IPS-18a (cell line): Measurements from ENCODE around the gene TRIM36.

Experiments used
- H3K27ac ChIP-seq: one replicate; pipeline ENCODE4 v1.5.1; 2013; ENCODE audit warnings: low read length
- H3K27me3 ChIP-seq: one replicate; pipeline ENCODE4 v1.6.1; 2013; ENCODE audit warnings: mild to moderate bottlenecking, low read length; ENCODE audit not compliant: control insufficient read depth, insufficient read depth
- H3K36me3 ChIP-seq: one replicate; pipeline ENCODE4 v1.6.1; 2013; ENCODE audit warnings: low read depth, low read length; ENCODE audit not compliant: control insufficient read depth
- H3K4me1 ChIP-seq: one replicate; pipeline ENCODE4 v1.6.1; 2013; ENCODE audit warnings: low read depth, low read length; ENCODE audit not compliant: control insufficient read depth
- H3K4me3 ChIP-seq: one replicate; pipeline ENCODE4 v1.5.1; 2013; ENCODE audit warnings: low read length
- H3K9ac ChIP-seq: one replicate; pipeline ENCODE4 v1.6.1; 2013; ENCODE audit warnings: mild to moderate bottlenecking, low read length, moderate library complexity
- H3K9me3 ChIP-seq: one replicate; pipeline ENCODE4 v1.6.1; 2013; ENCODE audit warnings: low read depth, low read length; ENCODE audit not compliant: control insufficient read depth

The TRIM36 gene

GRCh38 chr5:115184770-115185169, 15.1 kb upstream of the TRIM36 start:
- H3K9ac ChIP-seq, result no peak overlapping the region

DNA sequence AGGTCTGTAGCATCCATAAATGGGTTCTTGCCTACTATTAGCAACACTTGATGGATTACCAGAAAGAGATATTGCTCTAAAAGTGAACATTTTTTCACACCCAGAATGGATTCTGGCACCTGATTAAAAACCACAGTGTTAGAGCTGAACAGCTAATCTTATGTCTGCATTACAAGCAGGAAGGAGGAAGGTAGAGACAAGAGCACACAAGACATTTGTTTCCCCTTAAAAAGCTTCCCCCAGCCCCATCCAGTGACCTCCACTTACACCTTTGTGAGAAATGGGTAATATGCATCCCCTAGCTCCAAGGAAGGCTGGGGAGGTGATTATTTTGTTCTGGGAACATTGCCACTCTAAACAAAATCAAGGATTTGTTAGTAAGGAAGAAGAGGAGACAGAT, 12.0 kb upstream of the TRIM36 start:
- Histone ChIP-seq H3K27ac (no peak overlapping the region), H3K9ac (no peak overlapping the region), H3K27me3 (peaks cover 65% of the 10 kb centered on the region)

More at GRCh38 chr5:115184770-115185169, 15.1 kb upstream of the TRIM36 start:
- no peaks in the 10 kb centered on the region for H3K36me3 ChIP-seq
- H3K4me3 ChIP-seq, result no peak overlapping the region
- peaks cover 35% of the 10 kb centered on the region for H3K27me3 ChIP-seq
- no peak overlapping the region for H3K27ac ChIP-seq
- no peaks in the 10 kb centered on the region for H3K9me3 ChIP-seq
- H3K4me1 ChIP-seq, result peaks cover 4% of the 10 kb centered on the region

DNA sequence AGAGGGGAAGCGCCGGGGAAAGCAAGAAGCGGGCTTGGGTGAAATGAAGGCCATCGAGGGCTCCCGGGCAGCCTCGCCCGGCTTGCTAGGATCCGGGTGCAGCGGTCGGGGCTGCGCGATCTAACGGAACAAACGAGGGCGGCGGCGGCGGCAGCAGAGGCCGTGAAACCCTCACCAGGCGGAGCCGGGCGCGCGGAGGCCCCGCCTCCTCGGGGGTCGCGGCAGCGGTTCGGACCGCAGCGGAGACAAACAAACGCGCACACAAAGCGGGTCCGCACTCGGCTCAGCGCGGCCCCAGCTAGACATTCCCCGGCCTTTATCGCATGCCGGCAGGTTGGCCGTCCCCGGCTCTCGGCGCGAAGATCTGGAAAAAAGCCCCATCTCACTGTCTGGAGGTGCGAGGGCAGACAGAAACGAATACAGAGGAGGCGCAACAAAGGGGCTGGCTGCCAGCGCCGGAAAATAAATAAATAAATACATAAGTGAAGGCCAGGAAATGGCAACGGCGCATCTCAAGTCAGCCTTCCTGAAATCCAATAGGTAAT, 10.5 kb upstream of the TRIM36 start:
- H3K4me3 ChIP-seq, result peak overlapping the region; percentile 55
- no peak overlapping the region for H3K9ac ChIP-seq
- H3K27ac ChIP-seq, result no peak overlapping the region
- no peaks in the 10 kb centered on the region for H3K4me1 ChIP-seq
- no peaks in the 10 kb centered on the region for H3K36me3 ChIP-seq
- peaks cover 71% of the 10 kb centered on the region for H3K27me3 ChIP-seq
- H3K9me3 ChIP-seq, result no peaks in the 10 kb centered on the region

More for the DNA sequence above, 12.0 kb upstream of the TRIM36 start:
- Histone ChIP-seq H3K9me3 (no peaks in the 10 kb centered on the region), H3K36me3 (no peaks in the 10 kb centered on the region), H3K4me1 (no peaks in the 10 kb centered on the region), H3K4me3 (no peak overlapping the region)

- no peak overlapping the region for H3K27ac ChIP-seq
- peaks cover 71% of the 10 kb centered on the region for H3K27me3 ChIP-seq
- no peak overlapping the region for H3K9ac ChIP-seq
- H3K4me3 ChIP-seq, result peak overlapping the region; percentile 55
- H3K4me1 ChIP-seq, result no peaks in the 10 kb centered on the region
- no peaks in the 10 kb centered on the region for H3K9me3 ChIP-seq
- no peaks in the 10 kb centered on the region for H3K36me3 ChIP-seq
These were observed 9.9 kb upstream of the TRIM36 start for GRCh38 chr5:115179394-115180164.

DNA sequence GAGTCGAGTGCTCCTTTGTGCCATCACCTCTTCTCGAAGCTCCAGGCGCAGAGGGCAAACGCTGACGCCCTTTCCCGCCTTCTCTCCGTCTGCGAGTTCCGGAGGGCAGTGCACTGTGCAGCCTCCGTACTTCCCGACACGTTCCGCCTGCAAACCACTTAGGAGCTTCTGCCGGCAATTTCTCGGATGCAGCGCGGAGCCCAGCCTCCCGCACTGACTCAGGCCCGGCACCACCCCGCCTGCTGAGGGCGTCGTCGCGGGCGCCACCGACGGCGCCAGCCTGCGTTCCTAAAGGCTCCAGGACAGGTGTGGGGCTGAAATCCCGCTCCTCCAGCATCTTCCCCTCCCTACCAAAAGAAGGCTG, 9.3 kb upstream of the TRIM36 start:
- H3K9ac ChIP-seq, result no peak overlapping the region
- H3K27me3 ChIP-seq, result peaks cover 71% of the 10 kb centered on the region
- peak overlapping the region; percentile 55 for H3K4me3 ChIP-seq
- no peaks in the 10 kb centered on the region for H3K9me3 ChIP-seq
- H3K4me1 ChIP-seq, result no peaks in the 10 kb centered on the region
- no peak overlapping the region for H3K27ac ChIP-seq
- H3K36me3 ChIP-seq, result no peaks in the 10 kb centered on the region

DNA sequence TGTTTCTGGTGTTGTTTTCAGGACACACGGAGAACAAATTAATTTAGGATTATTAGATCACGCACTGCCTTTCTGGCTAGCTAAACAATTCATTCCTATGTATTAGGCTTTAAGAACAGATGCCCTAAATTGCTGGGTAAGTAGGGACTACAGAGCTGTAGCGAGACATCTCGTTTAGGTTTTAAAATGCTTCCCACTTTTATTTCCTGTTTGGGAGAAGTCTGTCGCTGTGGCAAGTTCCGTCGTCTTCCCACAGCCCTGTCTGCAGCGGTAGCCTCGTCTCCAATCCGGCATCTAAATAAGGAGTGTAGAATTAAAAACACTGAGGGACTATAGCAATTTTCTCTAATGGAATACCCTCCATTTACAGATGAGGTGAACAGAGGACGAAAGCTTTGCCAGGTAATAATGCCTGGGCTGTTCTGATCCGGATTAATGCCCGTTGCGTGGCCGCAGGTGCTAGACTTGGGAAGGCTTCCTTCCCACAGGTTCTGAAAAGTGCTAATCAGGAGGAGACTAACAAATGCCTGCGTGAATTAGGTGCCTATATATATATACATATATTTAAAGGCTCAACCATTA, 1.3 kb upstream of the TRIM36 start:
- Histone ChIP-seq H3K27me3 (peaks cover 40% of the 10 kb centered on the region), H3K36me3 (no peaks in the 10 kb centered on the region), H3K4me1 (peaks cover 11% of the 10 kb centered on the region), H3K9ac (peak overlapping the region; percentile 22), H3K9me3 (peaks cover 14% of the 10 kb centered on the region), H3K4me3 (peak overlapping the region; percentile 81), H3K27ac (no peak overlapping the region)

- Histone ChIP-seq H3K27me3 (peaks cover 40% of the 10 kb centered on the region), H3K27ac (no peak overlapping the region), H3K9me3 (peaks cover 14% of the 10 kb centered on the region), H3K4me3 (peak overlapping the region; percentile 81), H3K36me3 (no peaks in the 10 kb centered on the region), H3K4me1 (peaks cover 11% of the 10 kb centered on the region), H3K9ac (peak overlapping the region; percentile 22)
These were observed 623 bp upstream of the TRIM36 start for GRCh38 chr5:115170134-115170928.

DNA sequence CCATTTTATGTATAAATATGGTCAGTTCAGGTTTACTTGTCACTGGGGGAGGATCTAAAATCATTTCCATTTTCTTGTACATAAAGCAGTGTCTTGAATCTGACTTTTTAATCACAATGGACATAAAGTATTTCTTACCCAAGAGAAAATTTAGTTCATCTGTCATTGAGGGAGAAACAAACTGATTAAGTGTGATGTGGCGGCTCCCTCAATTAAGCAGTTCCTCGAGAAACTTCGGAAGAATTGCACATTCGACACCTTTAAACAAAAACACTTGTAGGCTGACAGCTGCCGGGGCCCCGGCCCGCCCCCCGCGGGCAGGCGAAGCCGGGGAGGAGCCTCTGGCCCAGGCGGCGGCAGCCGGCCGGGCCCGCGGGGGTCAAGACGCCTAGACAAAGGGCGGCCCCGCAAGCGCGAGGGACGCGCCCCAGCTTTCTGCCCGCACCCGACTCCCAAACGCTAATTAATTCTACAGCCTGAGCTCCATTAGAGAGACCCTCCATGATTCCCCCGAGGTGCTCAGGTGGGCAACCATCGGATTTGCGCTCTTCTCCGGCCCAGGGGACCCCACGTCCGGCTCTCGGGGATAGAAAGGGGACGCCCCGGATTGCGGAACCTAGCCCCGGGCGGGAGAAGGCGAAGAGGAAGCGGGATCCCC, 750 bp downstream of the TRIM36 start:
- H3K4me1 ChIP-seq, result peaks cover 11% of the 10 kb centered on the region
- H3K27ac ChIP-seq, result no peak overlapping the region
- H3K36me3 ChIP-seq, result no peaks in the 10 kb centered on the region
- H3K9me3 ChIP-seq, result peaks cover 14% of the 10 kb centered on the region
- H3K9ac ChIP-seq, result peak overlapping the region; percentile 84
- peak overlapping the region; percentile 81 for H3K4me3 ChIP-seq
- H3K27me3 ChIP-seq, result peaks cover 40% of the 10 kb centered on the region

DNA sequence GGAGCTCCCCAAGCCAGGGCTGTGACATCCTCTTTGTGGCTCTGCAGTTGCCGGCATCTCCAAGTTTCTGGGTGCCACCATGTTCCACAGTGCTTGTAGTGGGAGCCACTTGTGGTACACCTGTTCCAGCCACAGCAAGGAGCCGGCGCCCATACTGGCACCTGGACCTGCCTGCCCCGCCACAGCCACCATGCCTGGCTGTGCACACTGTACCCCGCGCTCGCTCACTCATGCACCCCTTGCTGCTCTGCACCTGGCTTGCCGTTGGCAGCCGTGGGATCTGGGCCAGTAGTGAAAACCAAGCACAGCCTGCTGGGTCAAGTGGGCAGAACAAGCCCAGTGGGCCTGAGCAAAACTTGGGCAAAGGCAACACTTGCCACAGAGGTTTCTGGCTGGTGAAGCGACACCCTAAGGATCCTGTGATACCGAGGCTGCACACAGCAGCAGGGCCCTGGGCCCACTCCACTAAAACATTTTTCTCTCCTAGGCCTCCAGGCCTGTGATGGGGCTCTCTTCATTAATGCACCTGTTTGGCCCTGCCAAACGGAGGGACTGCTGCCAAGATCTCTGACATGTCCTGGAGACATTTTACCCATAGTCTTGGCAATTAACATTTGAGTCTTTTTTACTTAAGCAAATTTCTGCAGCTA, 2.8 kb downstream of the TRIM36 start:
- Histone ChIP-seq H3K27me3 (peaks cover 19% of the 10 kb centered on the region), H3K9me3 (peaks cover 14% of the 10 kb centered on the region), H3K27ac (no peak overlapping the region), H3K9ac (no peak overlapping the region), H3K36me3 (no peaks in the 10 kb centered on the region), H3K4me3 (no peak overlapping the region), H3K4me1 (peaks cover 11% of the 10 kb centered on the region)

DNA sequence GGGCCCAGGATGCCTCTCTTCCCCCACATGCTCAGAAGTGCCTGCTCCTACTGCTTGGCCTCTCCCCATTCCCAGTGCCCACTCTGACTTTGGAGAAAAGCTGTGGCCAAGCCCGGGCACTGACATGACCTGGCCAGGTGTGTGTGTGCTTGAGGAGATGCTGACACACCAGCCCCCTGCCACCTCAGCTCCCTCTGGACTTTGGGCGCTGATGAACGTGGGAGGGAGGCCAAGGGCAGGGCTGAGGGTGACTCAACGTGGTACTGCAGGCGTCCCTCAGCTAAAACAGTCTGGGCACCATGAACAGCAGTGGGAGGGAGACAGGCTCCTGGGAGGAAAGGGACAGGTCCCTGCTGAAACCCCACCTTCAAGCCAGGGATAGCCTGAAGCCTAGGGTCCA, 3.9 kb downstream of the TRIM36 start:
- no peak overlapping the region for H3K4me3 ChIP-seq
- H3K36me3 ChIP-seq, result no peaks in the 10 kb centered on the region
- peaks cover 14% of the 10 kb centered on the region for H3K9me3 ChIP-seq
- peaks cover 5% of the 10 kb centered on the region for H3K4me1 ChIP-seq
- H3K27me3 ChIP-seq, result peaks cover 8% of the 10 kb centered on the region
- H3K9ac ChIP-seq, result no peak overlapping the region
- no peak overlapping the region for H3K27ac ChIP-seq
